Muscle of leg (tissue), 11 donors: ENCODE results near the gene MSI2. TPM values are rescaled to one million over a fixed set of nuclear protein-coding genes. Genes with fewer than 3 reads are reported as not detected.
A peak's percentile ranks its signal among the peaks of the same experiment; 100 is the strongest.

Experiments used
- DNase-seq: peaks from one replicate; pipeline ENCODE4 v3.0.0; 2013
- H3K27ac ChIP-seq: one replicate; pipeline ENCODE4 v1.5.1; 2013; ENCODE audit warnings: mild to moderate bottlenecking, low read length, control low read depth
- H3K27me3 ChIP-seq: one replicate; pipeline ENCODE4 v1.6.1; 2013; ENCODE audit warnings: low read length; ENCODE audit not compliant: control insufficient read depth, insufficient read depth
- H3K36me3 ChIP-seq: one replicate; pipeline ENCODE4 v1.6.1; 2013; ENCODE audit warnings: low read length; ENCODE audit not compliant: control insufficient read depth, insufficient read depth
- H3K4me1 ChIP-seq: one replicate; pipeline ENCODE4 v1.6.1; 2013; ENCODE audit warnings: low read length; ENCODE audit not compliant: control insufficient read depth, insufficient read depth
- H3K4me3 ChIP-seq: one replicate; pipeline ENCODE4 v1.5.1; 2013; ENCODE audit warnings: low read length, control low read depth
- H3K9me3 ChIP-seq: replicated peaks from 2 replicates; pipeline ENCODE4 v1.6.1; 2013; ENCODE audit warnings: low read depth, low read length; ENCODE audit not compliant: control insufficient read depth
- WGBS: methylation state at CpG from one replicate; pipeline ENCODE4 v1.1.5; 2013; ENCODE audit warnings: missing lambda C conversion rate; ENCODE audit not compliant: insufficient coverage; 5-methylcytosine and 5-hydroxymethylcytosine counted together
- polyA plus RNA-seq, 8 donors: library from polyadenylated mRNA; unstranded; fragments of 120-200 nt; gene quantifications; one replicate each; pipeline versions ENCODE4 v1.2.1 to v1.2.3, GENCODE V29; 2013; ENCODE audit warnings: inconsistent platforms in 1 of 8, low replicate concordance in 1 of 8; ENCODE audit not compliant: insufficient read length in 8 of 8, insufficient read depth in 1 of 8
- total RNA-seq: library from RNA; stranded (reverse); fragments of 120-200 nt; gene quantifications from one replicate; pipeline ENCODE4 v1.2.4, GENCODE V29; 2013

Gene MSI2
- total and polyA plus RNA-seq, 9 donors = 21.5 to 32.0 (median 27.4) TPM

GRCh38 chr17:57514614-57515013 lies 258.3 kb downstream of the MSI2 start:
- no peak overlapping the region for H3K27ac ChIP-seq
- no peaks in the 10 kb centered on the region for H3K27me3 ChIP-seq
- H3K4me3 ChIP-seq = no peak overlapping the region
- no peaks in the 10 kb centered on the region for H3K9me3 ChIP-seq
- no CpG with 5 or more reads among the region's 4 CpGs for WGBS
- no peak for DNase-seq
- peaks cover 42% of the 10 kb centered on the region for H3K4me1 ChIP-seq
- H3K36me3 ChIP-seq = no peaks in the 10 kb centered on the region

- WGBS = no CpG with 5 or more reads among the region's 1 CpG
- Histone ChIP-seq H3K27me3 (no peaks in the 10 kb centered on the region), H3K4me1 (peaks cover 42% of the 10 kb centered on the region), H3K27ac (no peak overlapping the region), H3K4me3 (no peak overlapping the region), H3K9me3 (no peaks in the 10 kb centered on the region), H3K36me3 (no peaks in the 10 kb centered on the region)
- DNase-seq = no peak
Observed at GRCh38 chr17:57515662-57516211, 259.4 kb downstream of the MSI2 start.

- H3K4me3 ChIP-seq = no peak overlapping the region
- 87% methylated on average over 6 of the region's 10 CpGs for WGBS
- no peaks in the 10 kb centered on the region for H3K27me3 ChIP-seq
- no peak overlapping the region for H3K27ac ChIP-seq
- no peaks in the 10 kb centered on the region for H3K36me3 ChIP-seq
- no peaks in the 10 kb centered on the region for H3K9me3 ChIP-seq
- peaks cover 40% of the 10 kb centered on the region for H3K4me1 ChIP-seq
- DNase-seq = no peak
Observed at GRCh38 chr17:57516290-57517230, 260.2 kb downstream of the MSI2 start.

GRCh38 chr17:57517273-57517631 lies 260.9 kb downstream of the MSI2 start:
- Histone ChIP-seq H3K27ac (peak overlapping the region; percentile 14), H3K36me3 (no peaks in the 10 kb centered on the region), H3K9me3 (no peaks in the 10 kb centered on the region), H3K27me3 (no peaks in the 10 kb centered on the region), H3K4me1 (peaks cover 38% of the 10 kb centered on the region), H3K4me3 (no peak overlapping the region)
- no peak for DNase-seq
- WGBS = 79% methylated on average over 5 of the region's 7 CpGs

- Histone ChIP-seq H3K4me3 (no peak overlapping the region), H3K27ac (peak overlapping the region; percentile 14), H3K36me3 (no peaks in the 10 kb centered on the region), H3K9me3 (no peaks in the 10 kb centered on the region), H3K4me1 (peaks cover 42% of the 10 kb centered on the region), H3K27me3 (no peaks in the 10 kb centered on the region)
- DNase-seq = no peak
- WGBS = no CpG with 5 or more reads among the region's 8 CpGs
Observed at GRCh38 chr17:57517632-57518456, 261.5 kb downstream of the MSI2 start.

GRCh38 chr17:57518587-57519581 lies 262.6 kb downstream of the MSI2 start:
- Histone ChIP-seq H3K4me3 (no peak overlapping the region), H3K4me1 (peaks cover 42% of the 10 kb centered on the region), H3K9me3 (no peaks in the 10 kb centered on the region), H3K27me3 (no peaks in the 10 kb centered on the region), H3K27ac (peak overlapping the region; percentile 77), H3K36me3 (no peaks in the 10 kb centered on the region)
- DNase-seq = peak; percentile 78
- WGBS = 49% methylated on average over 17 of the region's 20 CpGs

- peak overlapping the region; percentile 77 for H3K27ac ChIP-seq
- H3K27me3 ChIP-seq = no peaks in the 10 kb centered on the region
- H3K9me3 ChIP-seq = no peaks in the 10 kb centered on the region
- H3K4me3 ChIP-seq = no peak overlapping the region
- peaks cover 42% of the 10 kb centered on the region for H3K4me1 ChIP-seq
- no peaks in the 10 kb centered on the region for H3K36me3 ChIP-seq
- 100% methylated on average over 1 of the region's 7 CpGs for WGBS
- no peak for DNase-seq
Observed at GRCh38 chr17:57519800-57520199, 263.5 kb downstream of the MSI2 start.

- Histone ChIP-seq H3K4me3 (no peak overlapping the region), H3K36me3 (no peaks in the 10 kb centered on the region), H3K27me3 (no peaks in the 10 kb centered on the region), H3K27ac (peak overlapping the region; percentile 26), H3K9me3 (no peaks in the 10 kb centered on the region), H3K4me1 (peaks cover 39% of the 10 kb centered on the region)
- WGBS = 83% methylated on average over 1 of the region's 7 CpGs
- no peak for DNase-seq
Observed at GRCh38 chr17:57521606-57522005, 265.3 kb downstream of the MSI2 start.
